Endothelial cell of umbilical vein (primary cell): ENCODE data around the gene CDIP1. TPM values are rescaled to one million over a fixed set of nuclear protein-coding genes. Genes with fewer than 3 reads are reported as not detected.
A peak's percentile ranks its signal among the peaks of the same experiment; 100 is the strongest.

ENCODE experiments used
- BruUV-seq: library from RNA; stranded (reverse); fragments of 400-500 nt; replicated peaks from 2 replicates; lab custom pipeline; 2021; lab: Mats Ljungman, UMichigan
- CTCF ChIA-PET: fragments of 300-600, 350-600 bp; sonication (Branson Sonifier 250); formaldehyde crosslinking; loops from one replicate; lab custom pipeline; 2021; ENCODE audit warnings: antibody characterized with exemption, inconsistent platforms; lab: Charles Lee
- POLR2A ChIA-PET: fragments of 300-600, 350-600 bp; sonication (Branson Sonifier 250); formaldehyde crosslinking; loops from one replicate; lab custom pipeline; 2021; ENCODE audit warnings: antibody characterized with exemption, inconsistent platforms; lab: Charles Lee
- DNase-seq: peaks from one replicate; pipeline ENCODE4 v3.0.0-alpha.2; 2011; ENCODE audit warnings: low read depth, low spot score
- FAIRE-seq: peaks from 2 replicates; lab custom pipeline; 2011; peaks lifted over from hg19 to GRCh38; lab: Jason Lieb, UNC
- H2AFZ ChIP-seq: 2 replicates; pipeline ENCODE4 v1.6.0; 2012; ENCODE audit warnings: low read depth, low read length, control low read depth, inconsistent platforms
- H3K27ac ChIP-seq: 2 replicates; pipeline ENCODE4 v1.5.1; 2011; ENCODE audit warnings: low read depth, mild to moderate bottlenecking, control low read depth, low read length, moderate library complexity; ENCODE audit not compliant: insufficient read depth
- H3K27me3 ChIP-seq, 2 experiments: 2 replicates each; pipeline versions ENCODE4 v1.6.0 to v1.6.1; 2011; ENCODE audit warnings: low read length in 2 of 2, mixed read lengths in 1 of 2; ENCODE audit not compliant: control insufficient read depth in 2 of 2, insufficient read depth in 2 of 2
- H3K36me3 ChIP-seq, 2 experiments: 2 replicates in 1 of 2; 3 replicates in 1 of 2; pipeline ENCODE4 v1.5.1; 2011; ENCODE audit warnings: low read length in 2 of 2, mild to moderate bottlenecking in 1 of 2, moderate library complexity in 1 of 2; ENCODE audit not compliant: control insufficient read depth in 2 of 2, insufficient read depth in 2 of 2; ENCODE audit errors: extremely low read depth in 1 of 2
- H3K4me1 ChIP-seq: 3 replicates; pipeline ENCODE4 v1.5.1; 2011; ENCODE audit warnings: mild to moderate bottlenecking, low read length; ENCODE audit not compliant: control insufficient read depth, insufficient read depth; ENCODE audit errors: extremely low read depth
- H3K4me2 ChIP-seq: 2 replicates; pipeline ENCODE4 v1.6.1; 2011; ENCODE audit warnings: low read length, control low read depth, mixed read lengths; ENCODE audit not compliant: insufficient read depth
- H3K4me3 ChIP-seq, 3 experiments: fragments of 200-600 bp in 1 of 3; sonication (generic), shearing (Covaris generic) in 1 of 3; replicated peaks in 1 of 3; 2 replicates each; pipeline ENCODE4 v1.5.1; 2011 to 2016; ENCODE audit warnings: control low read depth in 3 of 3, low read length in 3 of 3, mild to moderate bottlenecking in 2 of 3, inconsistent platforms in 1 of 3, low read depth in 1 of 3, moderate library complexity in 1 of 3; ENCODE audit not compliant: insufficient read depth in 1 of 3
- H3K79me2 ChIP-seq: 2 replicates; pipeline ENCODE4 v1.6.0; 2012; ENCODE audit warnings: low read length, inconsistent platforms; ENCODE audit not compliant: control insufficient read depth, insufficient read depth
- H3K9ac ChIP-seq: replicated peaks from 2 replicates; pipeline ENCODE3; 2011; ENCODE audit warnings: low read length, control low read depth; ENCODE audit not compliant: insufficient read depth; ENCODE audit errors: extremely low read depth
- H3K9me1 ChIP-seq: replicated peaks from 3 replicates; pipeline ENCODE4 v1.6.0; 2011; ENCODE audit warnings: mild to moderate bottlenecking, low read length; ENCODE audit not compliant: control insufficient read depth, insufficient read depth; ENCODE audit errors: extremely low read depth
- H3K9me3 ChIP-seq: replicated peaks from 2 replicates; pipeline ENCODE4 v1.5.1; 2012; ENCODE audit warnings: low read length, inconsistent platforms; ENCODE audit not compliant: control insufficient read depth, insufficient read depth
- H4K20me1 ChIP-seq: replicated peaks from 2 replicates; pipeline ENCODE3; 2011; ENCODE audit warnings: mild to moderate bottlenecking, low read length; ENCODE audit not compliant: control insufficient read depth, insufficient read depth; ENCODE audit errors: extremely low read depth
- CTCF ChIP-seq, 2 donors: IDR thresholded peaks; 1 replicate in 1 of 2; 2 replicates in 1 of 2; pipeline ENCODE4 v1.5.1; 2011; ENCODE audit warnings: low read length in 2 of 2, mild to moderate bottlenecking in 2 of 2, moderate library complexity in 2 of 2, control low read depth in 1 of 2, inconsistent platforms in 1 of 2, low read depth in 1 of 2; ENCODE audit not compliant: insufficient read depth in 1 of 2; ENCODE audit errors: extremely low read depth in 1 of 2
- EZH2 ChIP-seq: IDR thresholded peaks from 2 replicates; pipeline ENCODE4 v1.6.1; 2012; ENCODE audit warnings: borderline replicate concordance, low read depth, mild to moderate bottlenecking, moderate library complexity, low read length, inconsistent platforms; ENCODE audit not compliant: severe bottlenecking
- FOS ChIP-seq: IDR thresholded peaks from 2 replicates; pipeline ENCODE4 v1.6.1; 2011; ENCODE audit warnings: mild to moderate bottlenecking, low read length, moderate library complexity, borderline replicate concordance; ENCODE audit not compliant: insufficient read depth
- GATA2 ChIP-seq: IDR thresholded peaks from 2 replicates; pipeline ENCODE4 v1.7.0; 2011; ENCODE audit warnings: low read depth, mild to moderate bottlenecking, moderate library complexity, mixed read lengths, low read length; ENCODE audit not compliant: insufficient read length, insufficient read depth
- JUN ChIP-seq: IDR thresholded peaks from 2 replicates; pipeline ENCODE4 v1.6.1; 2011; ENCODE audit warnings: borderline replicate concordance, low read depth; ENCODE audit not compliant: insufficient read length, insufficient read depth
- POLR2A ChIP-seq: IDR thresholded peaks from 2 replicates; pipeline ENCODE4 v1.6.1; 2012; ENCODE audit warnings: low read depth, mild to moderate bottlenecking, control low read depth, low read length
- dilution Hi-C: fragments of 300-500 bp; cut with MboI; formaldehyde crosslinking; loops from one replicate; pipeline ENCODE4 v1.15.0; 2019; ENCODE audit warnings: low sequenced_read_pairs; ENCODE audit not compliant: extremely low pct_ligation_motif_present
- intact Hi-C: fragments of 100-400 bp; cut with micrococcal nuclease; formaldehyde crosslinking; loops from one replicate; pipeline ENCODE4 v1.10.0; 2022
- polyA plus RNA-seq, 4 experiments: library from polyadenylated mRNA; depleted of rRNA in 3 of 4; stranded (reverse) in 3 of 4; unstranded in 1 of 4; fragments of >200 nt; gene quantifications; 2 replicates each; pipeline versions ENCODE4 v1.2.1 to v1.2.3, GENCODE V29; 2011 to 2012; ENCODE audit warnings: missing spikeins in 1 of 4
- total RNA-seq: library from RNA; stranded (reverse); gene quantifications from 2 replicates; pipeline ENCODE4 v1.2.3, GENCODE V29; 2021

The CDIP1 gene
- total and polyA plus RNA-seq, 2 donors (not counting 3 experiments of a cell fraction or from before 2014, with no cell fraction given) = 33.9 to 37.4 TPM

DNA sequence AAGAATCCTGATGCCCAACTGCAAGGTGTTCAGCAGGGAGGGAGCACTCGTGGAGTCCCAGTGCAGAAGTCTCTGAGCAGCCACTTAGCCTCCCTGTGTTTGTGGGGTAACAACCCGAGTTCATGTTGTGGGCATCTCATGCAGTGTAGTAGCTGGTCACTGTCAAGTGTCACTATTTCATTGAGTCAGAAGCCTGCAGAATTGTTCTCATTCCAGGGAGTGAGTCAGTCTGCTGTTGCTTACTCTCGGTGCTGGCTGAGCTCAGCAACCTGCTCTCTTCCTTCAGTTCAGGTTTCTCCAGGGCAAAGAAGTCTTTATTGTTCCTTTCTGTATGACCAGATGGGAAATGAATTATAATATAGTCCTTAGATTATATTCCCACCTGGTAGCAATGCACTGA, 38.3 kb downstream of the CDIP1 start:
- H3K79me2 ChIP-seq = peaks cover 42% of the 10 kb centered on the region
- peaks cover 2% of the 10 kb centered on the region for H3K9me1 ChIP-seq
- TF ChIP-seq GATA2 (no peak), JUN (peak; percentile 34), FOS (peak; percentile 69), EZH2 (no peak), POLR2A (no peak), CTCF (IDR thresholded peaks at IDR 0.05; ENCODE audit: extremely low read depth in 1 of 2, insufficient read depth in 1 of 2, low read depth in 1 of 2, low read length in 2 of 2) (no peak)
- dilution Hi-C loops (no loop called here), intact Hi-C loops (loop anchor here (1.0 kb wide), 1 partner anchor 22 kb away; no protein-coding TSS in a partner anchor)
- DNase-seq (peak; percentile 83), FAIRE-seq (peak; percentile 95)
- BruUV-seq = no TSS peak
- no peaks in the 10 kb centered on the region for H4K20me1 ChIP-seq
- H2AFZ ChIP-seq = no peak overlapping the region
- H3K27me3 ChIP-seq = no peaks in the 10 kb centered on the region
- peaks cover 2 to 4% of the 10 kb centered on the region in 2 experiments for H3K36me3 ChIP-seq
- H3K9me3 ChIP-seq = no peaks in the 10 kb centered on the region
- peak overlapping the region; percentile 76 for H3K27ac ChIP-seq
- POLR2A ChIA-PET = interaction anchor here (1.3 kb wide), 1 partner anchor 12 kb away, joined by 8 read pairs; no protein-coding TSS in a partner anchor
- CTCF ChIA-PET = interaction anchor here (0.9 to 4.9 kb wide), 12 partner anchors 11 to 124 kb away, joined by 3 to 39 read pairs (median 4); partner anchors contain the start of genes HMOX2, MGRN1 and NMRAL1
- H3K4me3 ChIP-seq = peak overlapping the region in 1 of 3 experiments; percentile 31
- H3K9ac ChIP-seq = peak overlapping the region; percentile 64
- H3K4me1 ChIP-seq = peaks cover 27% of the 10 kb centered on the region
- H3K4me2 ChIP-seq = peak overlapping the region; percentile 78
